OCI-LY7 (cell line): Measurements from ENCODE around the gene NAA40.

Experiments
- EZH2phosphoT487 ChIP-seq: fragments of 200-600 bp; sonication (generic); IDR thresholded peaks from 2 replicates; pipeline ENCODE4 v1.6.1; 2018; ENCODE audit warnings: low read depth, borderline replicate concordance, mild to moderate bottlenecking, mixed run types, antibody characterized with exemption, low read length, moderate library complexity, mixed read lengths
- TF ChIP-seq, protein P1 (sequence below): fragments of 200-600 bp; sonication (generic); conservative IDR thresholded peaks from 2 replicates; pipeline ENCODE4 v1.5.1; 2014; ENCODE audit warnings: mild to moderate bottlenecking, antibody characterized with exemption, low read length, moderate library complexity, mixed read lengths

DNA sequence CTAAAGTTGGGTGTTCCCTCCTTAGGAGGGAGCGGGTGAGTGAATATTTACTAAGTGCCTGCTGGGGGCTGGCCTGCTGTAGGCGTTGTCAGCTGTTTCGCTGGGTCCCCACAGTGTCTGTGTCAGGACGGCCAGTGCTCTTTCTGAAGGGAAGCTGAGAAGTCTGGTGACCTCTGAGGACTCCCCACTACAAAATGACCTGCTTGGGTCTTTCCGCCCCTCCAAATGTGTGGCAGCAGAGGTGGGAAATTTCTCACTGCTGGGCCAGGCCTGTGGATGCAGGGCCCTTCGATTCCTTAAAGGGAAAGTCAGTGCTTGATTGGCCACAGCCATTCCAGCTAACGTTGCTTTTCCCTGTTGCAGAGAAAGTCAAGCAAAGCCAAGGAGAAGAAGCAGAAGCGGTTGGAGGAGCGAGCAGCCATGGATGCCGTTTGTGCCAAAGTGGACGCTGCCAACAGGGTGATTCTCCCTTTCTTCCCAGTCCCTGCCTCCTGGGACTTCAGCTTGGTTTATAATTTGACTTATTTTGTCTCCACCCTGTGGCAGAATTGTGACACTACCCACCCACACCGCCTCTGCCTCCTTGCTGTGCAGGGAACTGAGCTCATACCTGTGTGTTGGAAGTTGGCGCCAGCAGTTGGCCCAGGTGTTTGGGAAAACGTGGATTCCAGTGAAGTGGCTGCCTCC lies 6.8 kb downstream of the NAA40 start:
- TF ChIP-seq, protein P1, sequence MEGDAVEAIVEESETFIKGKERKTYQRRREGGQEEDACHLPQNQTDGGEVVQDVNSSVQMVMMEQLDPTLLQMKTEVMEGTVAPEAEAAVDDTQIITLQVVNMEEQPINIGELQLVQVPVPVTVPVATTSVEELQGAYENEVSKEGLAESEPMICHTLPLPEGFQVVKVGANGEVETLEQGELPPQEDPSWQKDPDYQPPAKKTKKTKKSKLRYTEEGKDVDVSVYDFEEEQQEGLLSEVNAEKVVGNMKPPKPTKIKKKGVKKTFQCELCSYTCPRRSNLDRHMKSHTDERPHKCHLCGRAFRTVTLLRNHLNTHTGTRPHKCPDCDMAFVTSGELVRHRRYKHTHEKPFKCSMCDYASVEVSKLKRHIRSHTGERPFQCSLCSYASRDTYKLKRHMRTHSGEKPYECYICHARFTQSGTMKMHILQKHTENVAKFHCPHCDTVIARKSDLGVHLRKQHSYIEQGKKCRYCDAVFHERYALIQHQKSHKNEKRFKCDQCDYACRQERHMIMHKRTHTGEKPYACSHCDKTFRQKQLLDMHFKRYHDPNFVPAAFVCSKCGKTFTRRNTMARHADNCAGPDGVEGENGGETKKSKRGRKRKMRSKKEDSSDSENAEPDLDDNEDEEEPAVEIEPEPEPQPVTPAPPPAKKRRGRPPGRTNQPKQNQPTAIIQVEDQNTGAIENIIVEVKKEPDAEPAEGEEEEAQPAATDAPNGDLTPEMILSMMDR: peak; percentile 83
- TF ChIP-seq EZH2phosphoT487: no peak
